Colonic mucosa (tissue), 4 donors: ENCODE measurements around the gene TRO. TPM values are rescaled to one million over a fixed set of nuclear protein-coding genes. Genes with fewer than 3 reads are reported as not detected.

Experiments used
- DNase-seq: peaks from one replicate; pipeline ENCODE4 v3.0.0-alpha.2; 2020
- H3K27ac ChIP-seq: fragments of 200-600 bp; one replicate; pipeline ENCODE4 v1.8.0; 2021
- H3K27me3 ChIP-seq: fragments of 200-600 bp; one replicate; pipeline ENCODE4 v1.8.0; 2021
- H3K36me3 ChIP-seq: fragments of 200-600 bp; one replicate; pipeline ENCODE4 v1.8.0; 2021
- H3K4me1 ChIP-seq: fragments of 200-600 bp; one replicate; pipeline ENCODE4 v1.8.0; 2021; ENCODE audit warnings: mild to moderate bottlenecking
- H3K4me3 ChIP-seq: fragments of 200-600 bp; one replicate; pipeline ENCODE4 v1.8.0; 2021
- H3K9ac ChIP-seq, 2 donors: one replicate each; pipeline ENCODE4 v1.7.0; 2013; ENCODE audit warnings: control low read depth in 2 of 2, low read depth in 2 of 2, low read length in 2 of 2
- H3K9me3 ChIP-seq: fragments of 200-600 bp; one replicate; pipeline ENCODE4 v1.8.0; 2021
- CTCF ChIP-seq: fragments of 200-600 bp; IDR thresholded peaks from one replicate; pipeline ENCODE4 v1.8.0; 2022; ENCODE audit warnings: antibody characterized with exemption, mild to moderate bottlenecking
- intact Hi-C: fragments of 100-400 bp; cut with DNase I; formaldehyde crosslinking; loops from one replicate; pipeline ENCODE4 v1.14.1; 2022
- total RNA-seq, 2 donors: library from RNA; stranded (reverse); fragmentation: NEBNext Ultra II Directional in 1 of 2; extraction: Animal tissue kit (Norgen Biotek cat#: 25700) in 1 of 2; gene quantifications; one replicate each; pipeline ENCODE4 v1.2.1, GENCODE V29; 2021
- donor health status: healthy.
- donor health status: DM: no; HTN: no; CAD: no.
- donor health status: DM: no; HTN: no; CAD: no.

TRO gene
- total RNA-seq, 2 donors from 2014 or later, result 1.1 to 1.6 TPM

GRCh38 chrX:54950730-54951375 is 30.2 kb downstream of the TRO start:
- DNase-seq, result no peak
- H3K36me3 ChIP-seq, result no peaks in the 10 kb centered on the region
- no peaks in the 10 kb centered on the region for H3K9me3 ChIP-seq
- no peak overlapping the region for H3K9ac ChIP-seq
- H3K4me1 ChIP-seq, result no peaks in the 10 kb centered on the region
- no peaks in the 10 kb centered on the region for H3K27me3 ChIP-seq
- no peak overlapping the region for H3K27ac ChIP-seq
- intact Hi-C loops, result no loop called here
- TF ChIP-seq CTCF, result no peak
- H3K4me3 ChIP-seq, result no peak overlapping the region

- no peaks in the 10 kb centered on the region for H3K4me1 ChIP-seq
- H3K9ac ChIP-seq, result no peak overlapping the region
- no peaks in the 10 kb centered on the region for H3K9me3 ChIP-seq
- no peak overlapping the region for H3K27ac ChIP-seq
- DNase-seq, result no peak
- no peak overlapping the region for H3K4me3 ChIP-seq
- no peaks in the 10 kb centered on the region for H3K36me3 ChIP-seq
- no peak for TF ChIP-seq CTCF
- intact Hi-C loops, result no loop called here
- no peaks in the 10 kb centered on the region for H3K27me3 ChIP-seq
These were observed 41.1 kb downstream of the TRO start for GRCh38 chrX:54961750-54962149.

- Histone ChIP-seq H3K9ac (no peak overlapping the region), H3K27me3 (no peaks in the 10 kb centered on the region), H3K4me1 (no peaks in the 10 kb centered on the region), H3K4me3 (no peak overlapping the region), H3K9me3 (no peaks in the 10 kb centered on the region), H3K36me3 (no peaks in the 10 kb centered on the region), H3K27ac (no peak overlapping the region)
- no peak for TF ChIP-seq CTCF
- intact Hi-C loops, result no loop called here
- DNase-seq, result no peak
These were observed 44.3 kb downstream of the TRO start for GRCh38 chrX:54964766-54965497.

GRCh38 chrX:54977387-54977786 is 56.8 kb downstream of the TRO start:
- no peak overlapping the region for H3K4me3 ChIP-seq
- H3K36me3 ChIP-seq, result no peaks in the 10 kb centered on the region
- no peak for DNase-seq
- intact Hi-C loops, result no loop called here
- TF ChIP-seq CTCF, result no peak
- H3K27ac ChIP-seq, result no peak overlapping the region
- H3K27me3 ChIP-seq, result no peaks in the 10 kb centered on the region
- no peaks in the 10 kb centered on the region for H3K9me3 ChIP-seq
- no peaks in the 10 kb centered on the region for H3K4me1 ChIP-seq
- no peak overlapping the region for H3K9ac ChIP-seq

GRCh38 chrX:54978448-54978847 is 57.8 kb downstream of the TRO start:
- no peak overlapping the region for H3K9ac ChIP-seq

More at GRCh38 chrX:54978448-54978847, 57.8 kb downstream of the TRO start:
- H3K4me3 ChIP-seq, result no peak overlapping the region
- H3K4me1 ChIP-seq, result no peaks in the 10 kb centered on the region
- no peaks in the 10 kb centered on the region for H3K36me3 ChIP-seq
- H3K27me3 ChIP-seq, result no peaks in the 10 kb centered on the region
- DNase-seq, result no peak
- TF ChIP-seq CTCF, result no peak
- H3K9me3 ChIP-seq, result no peaks in the 10 kb centered on the region
- intact Hi-C loops, result no loop called here
- H3K27ac ChIP-seq, result no peak overlapping the region
